HepG2 (cell line): ENCODE results near the gene ARL8A. TPM values are rescaled to one million over a fixed set of nuclear protein-coding genes. Genes with fewer than 3 reads are reported as not detected.
A peak's percentile ranks its signal among the peaks of the same experiment; 100 is the strongest.

Source experiments
- ATF1 ChIP-seq: IDR thresholded peaks from 2 replicates; pipeline ENCODE4 v1.6.1; 2016; ENCODE audit warnings: mild to moderate bottlenecking, control low read depth
- HNF1A ChIP-seq, 2 experiments: sonication (generic) in 1 of 2; formaldehyde crosslinking in 1 of 2; IDR thresholded peaks; 2 replicates each; pipeline versions ENCODE4 v1.4.0 to v1.6.1; 2016 to 2020; ENCODE audit warnings: borderline replicate concordance in 1 of 2, low read depth in 1 of 2, mild to moderate bottlenecking in 1 of 2, missing genetic modification reagents in 1 of 2
- HNRNPUL1 ChIP-seq: fragments of 200-400 bp; formaldehyde crosslinking; IDR thresholded peaks from 2 replicates; pipeline ENCODE4 v1.6.1; 2017; ENCODE audit warnings: low read depth, mild to moderate bottlenecking, low read length, moderate library complexity
- MED8 ChIP-seq: sonication (generic); formaldehyde crosslinking; IDR thresholded peaks from 2 replicates; pipeline ENCODE4 v1.8.1; 2023; ENCODE audit warnings: mild to moderate bottlenecking, missing genetic modification reagents; ENCODE audit not compliant: insufficient replicate concordance
- RAD51 ChIP-seq: fragments of 450-650 bp; IDR thresholded peaks from 2 replicates; pipeline ENCODE4 v1.6.1; 2016; ENCODE audit warnings: borderline replicate concordance
- SALL1 ChIP-seq: sonication (generic); formaldehyde crosslinking; IDR thresholded peaks from 2 replicates; pipeline ENCODE4 v1.8.0; 2022; ENCODE audit warnings: mild to moderate bottlenecking, missing genetic modification reagents
- SCMH1 ChIP-seq: sonication (generic); formaldehyde crosslinking; IDR thresholded peaks from 2 replicates; pipeline ENCODE4 v1.9.0; 2021; ENCODE audit warnings: missing genetic modification reagents, mild to moderate bottlenecking, borderline replicate concordance
- TGIF2 ChIP-seq: IDR thresholded peaks from 2 replicates; pipeline ENCODE4 v1.6.1; 2016; ENCODE audit warnings: control low read depth, missing compliant biosample characterization
- ZNF382 ChIP-seq: sonication (generic); formaldehyde crosslinking; IDR thresholded peaks from 2 replicates; pipeline ENCODE4 v1.5.0; 2020; ENCODE audit warnings: missing genetic modification reagents, mild to moderate bottlenecking, borderline replicate concordance
- ZNF574 ChIP-seq: sonication (generic); formaldehyde crosslinking; IDR thresholded peaks from 2 replicates; pipeline ENCODE4 v1.4.0; 2020; ENCODE audit warnings: missing genetic modification reagents
- ZNF597 ChIP-seq: sonication (generic); formaldehyde crosslinking; IDR thresholded peaks from 2 replicates; pipeline ENCODE4 v1.5.0; 2020; ENCODE audit warnings: missing genetic modification reagents
- ZNF605 ChIP-seq: sonication (generic); formaldehyde crosslinking; IDR thresholded peaks from 2 replicates; pipeline ENCODE4 v1.8.0; 2022; ENCODE audit warnings: mild to moderate bottlenecking, missing genetic modification reagents
- ZNF619 ChIP-seq: sonication (generic); formaldehyde crosslinking; IDR thresholded peaks from 2 replicates; pipeline ENCODE4 v1.4.0; 2020; ENCODE audit warnings: mild to moderate bottlenecking, missing genetic modification reagents
- polyA plus RNA-seq, 8 experiments: library from polyadenylated mRNA; depleted of rRNA in 3 of 8; stranded (reverse) in 7 of 8; unstranded in 1 of 8; fragments of >200 nt; fragmentation: Illumina TruSeq in 4 of 8; extraction: Trizol in 4 of 8; gene quantifications; 2 replicates each; pipeline versions ENCODE4 v1.2.1 to v1.2.3, GENCODE V29; 2011 to 2016; ENCODE audit warnings: low read depth in 4 of 8, missing spikeins in 1 of 8, mixed read lengths in 1 of 8; ENCODE audit not compliant: insufficient read depth in 1 of 8
- total RNA-seq, 5 experiments: library from RNA; depleted of rRNA; stranded (reverse); fragments of >200 nt; fragmentation: Illumina TruSeq; extraction: Trizol; gene quantifications; 2 replicates each; pipeline ENCODE4 v1.2.3, GENCODE V29; 2016; ENCODE audit warnings: low read depth in 1 of 5
- TF ChIP-seq, protein P1 (sequence below): sonication (generic); formaldehyde crosslinking; IDR thresholded peaks from 2 replicates; pipeline ENCODE4 v1.8.0; 2022; ENCODE audit warnings: mild to moderate bottlenecking, missing genetic modification reagents; ENCODE audit not compliant: insufficient replicate concordance

ARL8A gene
- total and polyA plus RNA-seq, 2 of the 13 experiments (the other 11 are each of a cell fraction or from before 2014, with no cell fraction given), result 2.7 to 23.4 TPM

GRCh38 chr1:202086579-202087350 lies 57.8 kb downstream of the ARL8A start (continued):
- TF ChIP-seq ZNF574 (no peak), ZNF382 (CRISPR knock-in tag) (no peak), ZNF619 (no peak), ZNF605 (no peak), HNF1A (IDR thresholded peaks at IDR 0.05; ENCODE audit: low read depth) (no peak), HNF1A (CRISPR knock-in tag; IDR thresholded peaks at IDR 0.05; ENCODE audit: borderline replicate concordance) (no peak), HNRNPUL1 (no peak), RAD51 (no peak), SALL1 (CRISPR knock-in tag) (no peak), TGIF2 (no peak), ATF1 (CRISPR knock-in tag) (no peak), SCMH1 (no peak), MED8 (CRISPR knock-in tag) (no peak), ZNF597 (CRISPR knock-in tag) (no peak)
- TF ChIP-seq, protein P1, sequence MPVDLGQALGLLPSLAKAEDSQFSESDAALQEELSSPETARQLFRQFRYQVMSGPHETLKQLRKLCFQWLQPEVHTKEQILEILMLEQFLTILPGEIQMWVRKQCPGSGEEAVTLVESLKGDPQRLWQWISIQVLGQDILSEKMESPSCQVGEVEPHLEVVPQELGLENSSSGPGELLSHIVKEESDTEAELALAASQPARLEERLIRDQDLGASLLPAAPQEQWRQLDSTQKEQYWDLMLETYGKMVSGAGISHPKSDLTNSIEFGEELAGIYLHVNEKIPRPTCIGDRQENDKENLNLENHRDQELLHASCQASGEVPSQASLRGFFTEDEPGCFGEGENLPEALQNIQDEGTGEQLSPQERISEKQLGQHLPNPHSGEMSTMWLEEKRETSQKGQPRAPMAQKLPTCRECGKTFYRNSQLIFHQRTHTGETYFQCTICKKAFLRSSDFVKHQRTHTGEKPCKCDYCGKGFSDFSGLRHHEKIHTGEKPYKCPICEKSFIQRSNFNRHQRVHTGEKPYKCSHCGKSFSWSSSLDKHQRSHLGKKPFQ (CRISPR knock-in tag), result peak; percentile 26
